ENCODE data around the gene TSC22D1.

DNA sequence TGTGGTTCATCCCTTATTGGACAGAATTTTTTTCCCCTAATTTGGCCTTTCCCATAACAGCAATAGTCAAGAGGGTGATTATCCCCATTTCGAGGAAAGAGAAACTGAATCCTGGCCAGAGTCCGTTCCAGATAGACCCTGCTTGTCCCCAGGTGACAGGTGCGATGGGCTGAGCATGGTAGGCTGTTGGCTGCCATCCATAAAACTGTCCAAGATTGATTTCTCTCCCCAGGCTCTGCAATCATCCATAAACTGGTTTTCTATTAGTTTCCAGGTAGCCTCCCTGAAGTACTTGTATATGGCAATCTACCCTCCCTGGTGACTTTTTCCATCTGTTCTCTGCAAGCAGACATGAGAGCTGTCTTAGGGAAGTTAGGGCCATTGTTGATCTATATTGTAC is 177.1 kb downstream of the TSC22D1 start:
- TF ChIP-seq, protein P1, sequence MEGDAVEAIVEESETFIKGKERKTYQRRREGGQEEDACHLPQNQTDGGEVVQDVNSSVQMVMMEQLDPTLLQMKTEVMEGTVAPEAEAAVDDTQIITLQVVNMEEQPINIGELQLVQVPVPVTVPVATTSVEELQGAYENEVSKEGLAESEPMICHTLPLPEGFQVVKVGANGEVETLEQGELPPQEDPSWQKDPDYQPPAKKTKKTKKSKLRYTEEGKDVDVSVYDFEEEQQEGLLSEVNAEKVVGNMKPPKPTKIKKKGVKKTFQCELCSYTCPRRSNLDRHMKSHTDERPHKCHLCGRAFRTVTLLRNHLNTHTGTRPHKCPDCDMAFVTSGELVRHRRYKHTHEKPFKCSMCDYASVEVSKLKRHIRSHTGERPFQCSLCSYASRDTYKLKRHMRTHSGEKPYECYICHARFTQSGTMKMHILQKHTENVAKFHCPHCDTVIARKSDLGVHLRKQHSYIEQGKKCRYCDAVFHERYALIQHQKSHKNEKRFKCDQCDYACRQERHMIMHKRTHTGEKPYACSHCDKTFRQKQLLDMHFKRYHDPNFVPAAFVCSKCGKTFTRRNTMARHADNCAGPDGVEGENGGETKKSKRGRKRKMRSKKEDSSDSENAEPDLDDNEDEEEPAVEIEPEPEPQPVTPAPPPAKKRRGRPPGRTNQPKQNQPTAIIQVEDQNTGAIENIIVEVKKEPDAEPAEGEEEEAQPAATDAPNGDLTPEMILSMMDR (IDR thresholded peaks at IDR 0.05), result no peak
- no peak for TF ChIP-seq POLR2A (IDR thresholded peaks at IDR 0.05; ENCODE audit: low read depth)
